Brain microvascular endothelial cell (primary cell): ENCODE measurements around the gene EEIG2.

Experiments used
- DNase-seq: peaks from one replicate; pipeline ENCODE4 v3.0.0-alpha.2; 2020
- H3K27ac ChIP-seq: fragments of 250-450 bp; sonication (Bioruptor Pico); 2 replicates; pipeline ENCODE4 v1.5.1; 2020; ENCODE audit warnings: mild to moderate bottlenecking, moderate library complexity
- H3K27me3 ChIP-seq: fragments of 250-450 bp; sonication (Bioruptor Pico); replicated peaks from 2 replicates; pipeline ENCODE4 v1.5.1; 2020; ENCODE audit warnings: mild to moderate bottlenecking
- H3K36me3 ChIP-seq: fragments of 250-450 bp; sonication (Bioruptor Pico); replicated peaks from 2 replicates; pipeline ENCODE4 v1.5.1; 2020; ENCODE audit warnings: mild to moderate bottlenecking
- H3K4me3 ChIP-seq: 2 replicates; pipeline ENCODE4 v1.5.1; 2011; ENCODE audit warnings: low read depth, mild to moderate bottlenecking, control low read depth, low read length, moderate library complexity
- CTCF ChIP-seq: IDR thresholded peaks from 2 replicates; pipeline ENCODE4 v1.5.1; 2011; ENCODE audit warnings: low read depth, mild to moderate bottlenecking, moderate library complexity, low read length, control low read depth, inconsistent platforms; ENCODE audit errors: missing control alignments
- in situ Hi-C: cut with HindIII; loops from 2 replicates; pipeline ENCODE4 v1.10.0; 2017; ENCODE audit warnings: low sequenced_read_pairs, low pct_ligation_motif_present

EEIG2 gene

GRCh38 chr1:108583757-108584427, 24.0 kb downstream of the EEIG2 start:
- in situ Hi-C loops = no loop called here
- no peak for TF ChIP-seq CTCF
- Histone ChIP-seq H3K27ac (no peak overlapping the region), H3K4me3 (no peak overlapping the region), H3K36me3 (no peaks in the 10 kb centered on the region), H3K27me3 (no peaks in the 10 kb centered on the region)
- DNase-seq = no peak

GRCh38 chr1:108584428-108584856, 24.5 kb downstream of the EEIG2 start:
- Histone ChIP-seq H3K4me3 (no peak overlapping the region), H3K36me3 (no peaks in the 10 kb centered on the region), H3K27ac (peak overlapping the region; percentile 23), H3K27me3 (no peaks in the 10 kb centered on the region)
- no peak for DNase-seq
- no peak for TF ChIP-seq CTCF
- in situ Hi-C loops = no loop called here

GRCh38 chr1:108585313-108585712, 25.4 kb downstream of the EEIG2 start:
- Histone ChIP-seq H3K27me3 (no peaks in the 10 kb centered on the region), H3K36me3 (no peaks in the 10 kb centered on the region), H3K27ac (no peak overlapping the region), H3K4me3 (no peak overlapping the region)
- in situ Hi-C loops = no loop called here
- no peak for TF ChIP-seq CTCF
- no peak for DNase-seq

- H3K27ac ChIP-seq = peak overlapping the region; percentile 82
- H3K27me3 ChIP-seq = no peaks in the 10 kb centered on the region
- no peaks in the 10 kb centered on the region for H3K36me3 ChIP-seq
- in situ Hi-C loops = no loop called here
- no peak overlapping the region for H3K4me3 ChIP-seq
- TF ChIP-seq CTCF = no peak
- no peak for DNase-seq
Observed at GRCh38 chr1:108590441-108590840, 30.5 kb downstream of the EEIG2 start.

GRCh38 chr1:108590957-108591356, 31.1 kb downstream of the EEIG2 start:
- peak overlapping the region; percentile 82 for H3K27ac ChIP-seq
- no peaks in the 10 kb centered on the region for H3K36me3 ChIP-seq
- H3K27me3 ChIP-seq = no peaks in the 10 kb centered on the region
- in situ Hi-C loops = no loop called here
- peak; percentile 80 for DNase-seq
- no peak overlapping the region for H3K4me3 ChIP-seq
- no peak for TF ChIP-seq CTCF

GRCh38 chr1:108591466-108591865, 31.6 kb downstream of the EEIG2 start:
- in situ Hi-C loops = no loop called here
- peak overlapping the region; percentile 82 for H3K27ac ChIP-seq
- DNase-seq = no peak
- no peaks in the 10 kb centered on the region for H3K36me3 ChIP-seq
- no peaks in the 10 kb centered on the region for H3K27me3 ChIP-seq
- no peak overlapping the region for H3K4me3 ChIP-seq
- TF ChIP-seq CTCF = no peak
